H1 (cell line): ENCODE data around the gene NNMT. TPM values are rescaled to one million over a fixed set of nuclear protein-coding genes. Genes with fewer than 3 reads are reported as not detected.

Experiments used
- CTCF ChIA-PET: fragments of 300-600 bp; sonication (Branson Sonifier 250); formaldehyde crosslinking; loops from one replicate; lab custom pipeline; 2021; ENCODE audit not compliant: partially characterized antibody; lab: Charles Lee
- POLR2A ChIA-PET: fragments of 300-600 bp; sonication (Branson Sonifier 250); formaldehyde crosslinking; loops from one replicate; lab custom pipeline; 2021; ENCODE audit warnings: inconsistent platforms; ENCODE audit not compliant: partially characterized antibody; lab: Charles Lee
- DNase-seq, 2 experiments: peaks; one replicate each; pipeline versions ENCODE4 v3.0.0 to v3.0.0-alpha.2; 2010 to 2022; ENCODE audit warnings: low spot score in 2 of 2, low read depth in 1 of 2, mixed read lengths in 1 of 2
- FAIRE-seq: peaks from 2 replicates; lab custom pipeline; 2011; peaks lifted over from hg19 to GRCh38; lab: Jason Lieb, UNC
- H2AFZ ChIP-seq: 2 replicates; pipeline ENCODE4 v1.8.1; 2012; ENCODE audit warnings: low read length, inconsistent platforms
- H2AK5ac ChIP-seq: 2 replicates; pipeline ENCODE4 v1.6.1; 2013; ENCODE audit warnings: low read depth, low read length
- H2BK120ac ChIP-seq: replicated peaks from 2 replicates; pipeline ENCODE3; 2013; ENCODE audit warnings: low read depth, low read length, inconsistent platforms
- H2BK12ac ChIP-seq: 2 replicates; pipeline ENCODE4 v1.6.1; 2013; ENCODE audit warnings: low read depth, low read length
- H2BK15ac ChIP-seq: 2 replicates; pipeline ENCODE4 v1.6.1; 2013; ENCODE audit warnings: low read length
- H2BK20ac ChIP-seq: 2 replicates; pipeline ENCODE4 v1.6.1; 2013; ENCODE audit warnings: low read length
- H2BK5ac ChIP-seq: 2 replicates; pipeline ENCODE4 v1.6.1; 2013; ENCODE audit warnings: low read depth, low read length
- H3K14ac ChIP-seq: 2 replicates; pipeline ENCODE4 v1.6.1; 2013; ENCODE audit warnings: inconsistent platforms; ENCODE audit not compliant: insufficient read length
- H3K18ac ChIP-seq: 2 replicates; pipeline ENCODE4 v1.6.1; 2013; ENCODE audit warnings: low read length; ENCODE audit errors: extremely low read depth
- H3K23ac ChIP-seq: 2 replicates; pipeline ENCODE4 v1.6.1; 2013; ENCODE audit warnings: inconsistent platforms; ENCODE audit not compliant: insufficient read length
- H3K23me2 ChIP-seq: 2 replicates; pipeline ENCODE4 v1.6.1; 2013; ENCODE audit warnings: low read depth, low read length
- H3K27ac ChIP-seq: 2 replicates; pipeline ENCODE4 v1.6.1; 2011; ENCODE audit warnings: low read depth, low read length, inconsistent platforms
- H3K27me3 ChIP-seq, 4 experiments: replicated peaks in 1 of 4; 1 replicate in 1 of 4; 2 replicates in 3 of 4; pipeline versions ENCODE4 v1.6.1 to v1.8.1; 2011 to 2013; ENCODE audit warnings: low read length in 3 of 4, mild to moderate bottlenecking in 3 of 4, inconsistent platforms in 2 of 4, mixed read lengths in 2 of 4, moderate library complexity in 1 of 4; ENCODE audit not compliant: control insufficient read depth in 3 of 4, insufficient read depth in 3 of 4; ENCODE audit errors: extremely low read depth in 1 of 4
- H3K36me3 ChIP-seq, 4 experiments: 2 replicates each; pipeline versions ENCODE4 v1.6.1 to v1.8.1; 2011 to 2013; ENCODE audit warnings: mild to moderate bottlenecking in 4 of 4, low read length in 3 of 4, moderate library complexity in 2 of 4, control low read depth in 1 of 4, inconsistent platforms in 1 of 4; ENCODE audit not compliant: insufficient read depth in 4 of 4, control insufficient read depth in 2 of 4
- H3K4ac ChIP-seq: replicated peaks from 2 replicates; pipeline ENCODE3; 2013; ENCODE audit warnings: low read length, low read depth, mixed read lengths, inconsistent platforms; ENCODE audit not compliant: insufficient read length
- H3K4me1 ChIP-seq, 4 experiments: replicated peaks in 1 of 4; 1 replicate in 1 of 4; 2 replicates in 3 of 4; pipeline versions ENCODE4 v1.6.1 to v1.8.1; 2011 to 2013; ENCODE audit warnings: low read length in 3 of 4, inconsistent platforms in 2 of 4, mixed read lengths in 1 of 4; ENCODE audit not compliant: insufficient read depth in 4 of 4, control insufficient read depth in 3 of 4
- H3K4me2 ChIP-seq, 2 experiments: 2 replicates each; pipeline versions ENCODE4 v1.6.1 to v1.8.1; 2011 to 2013; ENCODE audit warnings: low read depth in 2 of 2, low read length in 2 of 2, control low read depth in 1 of 2, inconsistent platforms in 1 of 2, mild to moderate bottlenecking in 1 of 2; ENCODE audit not compliant: insufficient read depth in 1 of 2
- H3K4me3 ChIP-seq, 4 experiments: fragments of 200-600, 300-600 bp in 1 of 4; sonication (generic), shearing (Covaris generic), sonication (Bioruptor Twin) in 1 of 4; 2 replicates each; pipeline versions ENCODE4 v1.5.1 to v1.8.1; 2011 to 2016; ENCODE audit warnings: low read length in 4 of 4, low read depth in 3 of 4, control low read depth in 2 of 4, inconsistent platforms in 2 of 4, mild to moderate bottlenecking in 2 of 4, mixed read lengths in 1 of 4, moderate library complexity in 1 of 4; ENCODE audit not compliant: insufficient read depth in 2 of 4; ENCODE audit errors: extremely low read depth in 1 of 4
- H3K56ac ChIP-seq: replicated peaks from 2 replicates; pipeline ENCODE3; 2013; ENCODE audit warnings: low read depth, mild to moderate bottlenecking, mixed read lengths, low read length, inconsistent platforms; ENCODE audit not compliant: insufficient read length
- H3K79me1 ChIP-seq: 2 replicates; pipeline ENCODE4 v1.6.1; 2013; ENCODE audit warnings: low read depth, low read length, control low read depth
- H3K79me2 ChIP-seq, 2 experiments: 2 replicates each; pipeline versions ENCODE4 v1.6.1 to v1.8.1; 2012 to 2013; ENCODE audit warnings: low read length in 2 of 2, mild to moderate bottlenecking in 2 of 2, inconsistent platforms in 1 of 2; ENCODE audit not compliant: insufficient read depth in 2 of 2, control insufficient read depth in 1 of 2
- H3K9ac ChIP-seq, 4 experiments: replicated peaks in 1 of 4; 1 replicate in 1 of 4; 2 replicates in 3 of 4; pipeline versions ENCODE4 v1.6.1 to v1.8.1; 2011 to 2013; ENCODE audit warnings: low read depth in 3 of 4, low read length in 3 of 4, control low read depth in 2 of 4, mild to moderate bottlenecking in 2 of 4, moderate library complexity in 2 of 4, inconsistent platforms in 1 of 4; ENCODE audit errors: extremely low read depth in 1 of 4
- H3K9me3 ChIP-seq, 2 experiments: 2 replicates each; pipeline versions ENCODE4 v1.6.1 to v1.8.1; 2012 to 2013; ENCODE audit warnings: mild to moderate bottlenecking in 2 of 2, moderate library complexity in 2 of 2, control low read depth in 1 of 2, inconsistent platforms in 1 of 2, low read depth in 1 of 2, low read length in 1 of 2, mixed read lengths in 1 of 2; ENCODE audit not compliant: insufficient read depth in 2 of 2
- H4K20me1 ChIP-seq, 2 experiments: replicated peaks in 1 of 2; 2 replicates each; pipeline versions ENCODE3 to v1.8.1; 2011 to 2013; ENCODE audit warnings: inconsistent platforms in 2 of 2, low read length in 2 of 2, mild to moderate bottlenecking in 1 of 2; ENCODE audit not compliant: insufficient read depth in 2 of 2, control insufficient read depth in 1 of 2
- H4K5ac ChIP-seq: 2 replicates; pipeline ENCODE4 v1.6.1; 2013; ENCODE audit warnings: low read length, low read depth, mixed read lengths, inconsistent platforms; ENCODE audit not compliant: insufficient read length
- H4K8ac ChIP-seq: 2 replicates; pipeline ENCODE4 v1.8.0; 2013; ENCODE audit warnings: mild to moderate bottlenecking, moderate library complexity, low read length, inconsistent platforms; ENCODE audit not compliant: insufficient read depth; ENCODE audit errors: extremely low read depth
- H4K91ac ChIP-seq: replicated peaks from 2 replicates; pipeline ENCODE3; 2013; ENCODE audit warnings: low read length, mixed read lengths, inconsistent platforms; ENCODE audit not compliant: insufficient read length
- BRCA1 ChIP-seq: IDR thresholded peaks from 2 replicates; pipeline ENCODE4 v1.6.1; 2012; ENCODE audit warnings: low read depth, low read length, improper control_type of control experiment
- MAFK ChIP-seq: IDR thresholded peaks from 2 replicates; pipeline ENCODE4 v1.6.1; 2012; ENCODE audit warnings: low read depth, mild to moderate bottlenecking, improper control_type of control experiment, low read length
- WGBS, 2 experiments: shearing (Covaris generic) in 1 of 2; methylation state at CpG; one replicate each; pipeline versions ENCODE4 v1.1.6 to v1.1.7; 2013 to 2015; ENCODE audit warnings: low lambda C conversion rate in 2 of 2, mixed read lengths in 2 of 2, inconsistent platforms in 1 of 2, low coverage in 1 of 2, missing lambda C conversion rate in 1 of 2; ENCODE audit not compliant: insufficient replicate concordance in 2 of 2, insufficient coverage in 1 of 2, insufficient read length in 1 of 2; ENCODE audit errors: extremely low coverage in 1 of 2, missing lambda C conversion rate in 1 of 2; 5-methylcytosine and 5-hydroxymethylcytosine counted together
- polyA plus RNA-seq, 7 experiments: library from polyadenylated mRNA; depleted of rRNA in 3 of 7; stranded (reverse) in 5 of 7; unstranded in 2 of 7; fragments of >200 nt in 5 of 7; fragments of 200-250 nt in 2 of 7; gene quantifications; 1 replicate in 5 of 7; 2 replicates in 1 of 7; 4 replicates in 1 of 7; pipeline versions ENCODE4 v1.2.1 to v1.2.3, GENCODE V29; 2011 to 2013; ENCODE audit warnings: missing spikeins in 2 of 7, mixed read lengths in 2 of 7
- total RNA-seq: library from RNA; stranded (reverse); fragmentation: NEBNext Ultra II Directional; extraction: Animal tissue kit (Norgen Biotek cat#: 25700); gene quantifications from 2 replicates; pipeline ENCODE4 v1.2.1, GENCODE V29; 2021
- TF ChIP-seq, protein P1 (sequence below), 3 experiments: IDR thresholded peaks; 1 replicate in 2 of 3; 2 replicates in 1 of 3; pipeline versions ENCODE4 v1.5.1 to v1.6.1; 2011; ENCODE audit warnings: low read length in 3 of 3, mild to moderate bottlenecking in 3 of 3, inconsistent platforms in 2 of 3, low read depth in 1 of 3, moderate library complexity in 1 of 3; ENCODE audit not compliant: insufficient read depth in 1 of 3; ENCODE audit errors: control extremely low read depth in 1 of 3
- TF ChIP-seq, protein P2 (sequence below): IDR thresholded peaks from 2 replicates; pipeline ENCODE4 v1.6.1; 2011; ENCODE audit warnings: low read depth, mild to moderate bottlenecking, low read length; ENCODE audit not compliant: insufficient read depth

NNMT gene
- total and polyA plus RNA-seq, 2 of the 8 experiments (the other 6 are each of a cell fraction or from before 2014, with no cell fraction given) = not detected

- Histone ChIP-seq H3K4me1 (no peaks in the 10 kb centered on the region), H4K20me1 (no peaks in the 10 kb centered on the region), H4K5ac (no peak overlapping the region), H4K8ac (no peak overlapping the region), H3K79me2 (no peaks in the 10 kb centered on the region), H3K56ac (no peak overlapping the region), H2AK5ac (no peak overlapping the region), H3K4me3 (no peak overlapping the region), H3K27me3 (no peaks in the 10 kb centered on the region), H4K91ac (no peak overlapping the region), H3K4me2 (no peak overlapping the region), H3K23me2 (no peaks in the 10 kb centered on the region), H3K79me1 (no peaks in the 10 kb centered on the region), H3K14ac (no peak overlapping the region), H2BK120ac (no peak overlapping the region), H2BK20ac (no peak overlapping the region), H3K9ac (no peak overlapping the region), H2AFZ (no peak overlapping the region), H3K18ac (no peak overlapping the region), H3K4ac (no peak overlapping the region), H2BK12ac (no peak overlapping the region), H3K9me3 (peaks cover 3 to 4% of the 10 kb centered on the region in 2 experiments; a peak in 3 of 4 replicates), H3K36me3 (no peaks in the 10 kb centered on the region), H3K23ac (no peak overlapping the region), H2BK15ac (no peak overlapping the region), H3K27ac (no peak overlapping the region), H2BK5ac (no peak overlapping the region)
- no peak for FAIRE-seq
- 100% methylated on average over 1 of the region's 1 CpG; no CpG with 5 or more reads in 1 of the 2 experiments for whole genome bisulfite sequencing, 2 experiments
- DNase-seq = no peak
- ChIA-PET CTCF (interaction anchor here (0.8 to 1.9 kb wide), 2 partner anchors 10 to 317 kb away, joined by 3 to 8 read pairs; no protein-coding TSS in a partner anchor), POLR2A (no interaction called here)
- TF ChIP-seq BRCA1 (no peak), MAFK (no peak)
- TF ChIP-seq, protein P1, sequence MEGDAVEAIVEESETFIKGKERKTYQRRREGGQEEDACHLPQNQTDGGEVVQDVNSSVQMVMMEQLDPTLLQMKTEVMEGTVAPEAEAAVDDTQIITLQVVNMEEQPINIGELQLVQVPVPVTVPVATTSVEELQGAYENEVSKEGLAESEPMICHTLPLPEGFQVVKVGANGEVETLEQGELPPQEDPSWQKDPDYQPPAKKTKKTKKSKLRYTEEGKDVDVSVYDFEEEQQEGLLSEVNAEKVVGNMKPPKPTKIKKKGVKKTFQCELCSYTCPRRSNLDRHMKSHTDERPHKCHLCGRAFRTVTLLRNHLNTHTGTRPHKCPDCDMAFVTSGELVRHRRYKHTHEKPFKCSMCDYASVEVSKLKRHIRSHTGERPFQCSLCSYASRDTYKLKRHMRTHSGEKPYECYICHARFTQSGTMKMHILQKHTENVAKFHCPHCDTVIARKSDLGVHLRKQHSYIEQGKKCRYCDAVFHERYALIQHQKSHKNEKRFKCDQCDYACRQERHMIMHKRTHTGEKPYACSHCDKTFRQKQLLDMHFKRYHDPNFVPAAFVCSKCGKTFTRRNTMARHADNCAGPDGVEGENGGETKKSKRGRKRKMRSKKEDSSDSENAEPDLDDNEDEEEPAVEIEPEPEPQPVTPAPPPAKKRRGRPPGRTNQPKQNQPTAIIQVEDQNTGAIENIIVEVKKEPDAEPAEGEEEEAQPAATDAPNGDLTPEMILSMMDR (IDR thresholded peaks at IDR 0.05; ENCODE audit: control extremely low read depth in 1 of 3, insufficient read depth in 1 of 3, low read depth in 1 of 3, low read length in 3 of 3) = no peak
- TF ChIP-seq, protein P2, sequence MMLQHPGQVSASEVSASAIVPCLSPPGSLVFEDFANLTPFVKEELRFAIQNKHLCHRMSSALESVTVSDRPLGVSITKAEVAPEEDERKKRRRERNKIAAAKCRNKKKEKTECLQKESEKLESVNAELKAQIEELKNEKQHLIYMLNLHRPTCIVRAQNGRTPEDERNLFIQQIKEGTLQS = no peak
Measured at GRCh38 chr11:114330373-114330772, 34.2 kb downstream of the NNMT start.
